Activated CD8-positive, alpha-beta T cell treated with anti-CD3 and anti-CD28 coated beads for 36 hours (primary cell): Measurements from ENCODE around the gene IL17C. TPM values are rescaled to one million over a fixed set of nuclear protein-coding genes. Genes with fewer than 3 reads are reported as not detected.

Experiments used
- ATAC-seq: fragments of 200-7000 bp; cut with Tn5 transposase; one replicate; pipeline ENCODE4 v1.10.0; 2021; ENCODE audit warnings: mild to moderate bottlenecking, moderate library complexity
- CTCF ChIA-PET: fragments of 350-600 bp; sonication (Branson Sonifier 250); formaldehyde crosslinking; loops from one replicate; lab custom pipeline; 2021; ENCODE audit warnings: antibody characterized with exemption; lab: Charles Lee
- POLR2A ChIA-PET: fragments of 350-600 bp; sonication (Branson Sonifier 250); formaldehyde crosslinking; loops from one replicate; lab custom pipeline; 2021; ENCODE audit warnings: antibody characterized with exemption; lab: Charles Lee
- DNase-seq: peaks from one replicate; pipeline ENCODE4 v3.0.0-alpha.2; 2020
- H3K27ac Mint-ChIP-seq: one replicate; pipeline ENCODE4 v1.8.0; 2021; ENCODE audit warnings: mild to moderate bottlenecking, mixed read lengths
- H3K27me3 Mint-ChIP-seq: one replicate; pipeline ENCODE4 v1.8.0; 2021; ENCODE audit warnings: mixed read lengths
- H3K36me3 Mint-ChIP-seq: one replicate; pipeline ENCODE4 v1.8.0; 2021; ENCODE audit warnings: low read depth, mixed read lengths
- H3K4me1 Mint-ChIP-seq: one replicate; pipeline ENCODE4 v1.8.0; 2021; ENCODE audit warnings: low read depth, mixed read lengths
- H3K4me3 Mint-ChIP-seq: one replicate; pipeline ENCODE4 v1.8.0; 2021; ENCODE audit warnings: mild to moderate bottlenecking, moderate library complexity, mixed read lengths
- H3K9me3 Mint-ChIP-seq: one replicate; pipeline ENCODE4 v1.8.0; 2021; ENCODE audit warnings: mixed read lengths
- CTCF ChIP-seq: fragments of 200-600 bp; IDR thresholded peaks from one replicate; pipeline ENCODE4 v1.8.0; 2022; ENCODE audit warnings: antibody characterized with exemption, mild to moderate bottlenecking
- intact Hi-C: fragments of 100-400 bp; cut with micrococcal nuclease; formaldehyde crosslinking; loops from one replicate; pipeline ENCODE4 v1.10.0; 2022
- total RNA-seq, 2 experiments: library from RNA; stranded (reverse); gene quantifications; one replicate each; pipeline ENCODE4 v1.2.3, GENCODE V29; 2021

The IL17C gene
- total RNA-seq, 2 experiments from 2014 or later = 0.31 TPM; not detected in 1

GRCh38 chr16:88656291-88656980, 18.1 kb downstream of the IL17C start:
- CTCF ChIA-PET = interaction anchor here (1.6 kb wide), 1 partner anchor 47 kb away, joined by 5 read pairs; no protein-coding TSS in a partner anchor
- POLR2A ChIA-PET = interaction anchor here (0.6 to 1.1 kb wide), 3 partner anchors 8 to 27 kb away, joined by 3 to 4 read pairs (median 3); no protein-coding TSS in a partner anchor
- H3K27me3 Mint-ChIP-seq = no peaks in the 10 kb centered on the region

GRCh38 chr16:88657371-88657770, 19.0 kb downstream of the IL17C start:
- no peak for TF ChIP-seq CTCF
- Mint-ChIP-seq H3K9me3 (no peaks in the 10 kb centered on the region), H3K4me3 (no peak overlapping the region), H3K27me3 (no peaks in the 10 kb centered on the region), H3K27ac (no peak overlapping the region), H3K4me1 (peaks cover 11% of the 10 kb centered on the region), H3K36me3 (peaks cover 21% of the 10 kb centered on the region)
- DNase-seq (no peak), ATAC-seq (no peak)
- ChIA-PET POLR2A (no interaction called here), CTCF (interaction anchor here (1.6 kb wide), 1 partner anchor 48 kb away, joined by 5 read pairs; no protein-coding TSS in a partner anchor)
- intact Hi-C loops = no loop called here

More at GRCh38 chr16:88656291-88656980, 18.1 kb downstream of the IL17C start:
- Mint-ChIP-seq H3K27ac (no peak overlapping the region), H3K4me1 (peaks cover 9% of the 10 kb centered on the region), H3K4me3 (no peak overlapping the region), H3K36me3 (peaks cover 18% of the 10 kb centered on the region), H3K9me3 (no peaks in the 10 kb centered on the region)
- no peak for TF ChIP-seq CTCF
- DNase-seq (no peak), ATAC-seq (no peak)
- intact Hi-C loops = no loop called here

GRCh38 chr16:88658714-88659113, 20.3 kb downstream of the IL17C start:
- ATAC-seq (no peak), DNase-seq (no peak)
- Mint-ChIP-seq H3K36me3 (peaks cover 20% of the 10 kb centered on the region), H3K27ac (no peak overlapping the region), H3K27me3 (no peaks in the 10 kb centered on the region), H3K4me3 (no peak overlapping the region), H3K4me1 (peaks cover 11% of the 10 kb centered on the region), H3K9me3 (no peaks in the 10 kb centered on the region)
- ChIA-PET CTCF (no interaction called here), POLR2A (no interaction called here)
- TF ChIP-seq CTCF = no peak
- intact Hi-C loops = no loop called here

- TF ChIP-seq CTCF = no peak
- Mint-ChIP-seq H3K36me3 (peaks cover 20% of the 10 kb centered on the region), H3K27me3 (no peaks in the 10 kb centered on the region), H3K4me3 (no peak overlapping the region), H3K27ac (no peak overlapping the region), H3K9me3 (no peaks in the 10 kb centered on the region), H3K4me1 (peaks cover 14% of the 10 kb centered on the region)
- DNase-seq (no peak), ATAC-seq (no peak)
- intact Hi-C loops = no loop called here
- ChIA-PET CTCF (no interaction called here), POLR2A (no interaction called here)
Observed at GRCh38 chr16:88659160-88659559, 20.8 kb downstream of the IL17C start.

- intact Hi-C loops = no loop called here
- no peaks in the 10 kb centered on the region for H3K27me3 Mint-ChIP-seq
- ChIA-PET CTCF (interaction anchor here (1.0 kb wide), 1 partner anchor 15 kb away, joined by 3 read pairs; no protein-coding TSS in a partner anchor), POLR2A (no interaction called here)
- no peak for ATAC-seq
- no peaks in the 10 kb centered on the region for H3K9me3 Mint-ChIP-seq
- peak overlapping the region; percentile 42 for H3K27ac Mint-ChIP-seq
- peaks cover 19% of the 10 kb centered on the region for H3K4me1 Mint-ChIP-seq
- peak overlapping the region; percentile 61 for H3K4me3 Mint-ChIP-seq
- no peak for DNase-seq
- peaks cover 11% of the 10 kb centered on the region for H3K36me3 Mint-ChIP-seq
- no peak for TF ChIP-seq CTCF
Observed at GRCh38 chr16:88661468-88661867, 23.1 kb downstream of the IL17C start.
